HepG2 (cell line): ENCODE results near the gene ABTB2. TPM values are rescaled to one million over a fixed set of nuclear protein-coding genes. Genes with fewer than 3 reads are reported as not detected.
A peak's percentile ranks its signal among the peaks of the same experiment; 100 is the strongest.

Experiments
- GATAD1 ChIP-seq: IDR thresholded peaks from 2 replicates; pipeline ENCODE4 v1.6.1; 2016; ENCODE audit warnings: missing genetic modification reagents, missing compliant biosample characterization
- HNRNPH1 ChIP-seq: fragments of 200-400 bp; formaldehyde crosslinking; optimal IDR thresholded peaks from 2 replicates; pipeline ENCODE3; 2017; ENCODE audit warnings: mild to moderate bottlenecking, low read depth, low read length
- JUN ChIP-seq: sonication (generic); formaldehyde crosslinking; IDR thresholded peaks from 2 replicates; pipeline ENCODE4 v1.4.0; 2020; ENCODE audit warnings: mild to moderate bottlenecking, missing genetic modification reagents
- MAF1 ChIP-seq: sonication (generic); formaldehyde crosslinking; IDR thresholded peaks from 2 replicates; pipeline ENCODE4 v1.5.0; 2020; ENCODE audit warnings: missing genetic modification reagents, borderline replicate concordance
- NFIB ChIP-seq: sonication (generic); formaldehyde crosslinking; IDR thresholded peaks from 2 replicates; pipeline ENCODE4 v1.9.0; 2021; ENCODE audit warnings: missing genetic modification reagents, mild to moderate bottlenecking, borderline replicate concordance
- NFYC ChIP-seq: IDR thresholded peaks from 2 replicates; pipeline ENCODE4 v1.6.1; 2016; ENCODE audit warnings: missing genetic modification reagents, missing compliant biosample characterization
- POLR2A ChIP-seq, 2 experiments: IDR thresholded peaks; 2 replicates each; pipeline ENCODE4 v1.6.1; 2011; ENCODE audit warnings: low read depth in 2 of 2, low read length in 2 of 2, mild to moderate bottlenecking in 1 of 2, moderate library complexity in 1 of 2; ENCODE audit not compliant: insufficient read depth in 1 of 2
- RFX3 ChIP-seq: IDR thresholded peaks from 2 replicates; pipeline ENCODE4 v1.6.1; 2016; ENCODE audit warnings: missing biosample characterization, missing genetic modification reagents
- SP140L ChIP-seq: sonication (generic); formaldehyde crosslinking; IDR thresholded peaks from 2 replicates; pipeline ENCODE4 v1.4.0; 2020; ENCODE audit warnings: missing genetic modification reagents, borderline replicate concordance
- TEAD2 ChIP-seq: sonication (generic); formaldehyde crosslinking; IDR thresholded peaks from 2 replicates; pipeline ENCODE4 v1.9.0; 2021; ENCODE audit warnings: missing genetic modification reagents
- USF2 ChIP-seq, 2 experiments: sonication (generic) in 1 of 2; formaldehyde crosslinking in 1 of 2; IDR thresholded peaks; 2 replicates each; pipeline versions ENCODE4 v1.5.1 to v1.6.1; 2011 to 2020; ENCODE audit warnings: borderline replicate concordance in 1 of 2, low read depth in 1 of 2, low read length in 1 of 2, mild to moderate bottlenecking in 1 of 2, missing genetic modification reagents in 1 of 2, moderate library complexity in 1 of 2
- ZFP36L1 ChIP-seq: sonication (generic); formaldehyde crosslinking; IDR thresholded peaks from 2 replicates; pipeline ENCODE4 v1.8.0; 2022; ENCODE audit warnings: mild to moderate bottlenecking, missing genetic modification reagents, moderate library complexity
- ZKSCAN5 ChIP-seq: sonication (generic); formaldehyde crosslinking; IDR thresholded peaks from 2 replicates; pipeline ENCODE4 v1.5.1; 2020; ENCODE audit warnings: mild to moderate bottlenecking, missing genetic modification reagents
- ZMYM2 ChIP-seq: sonication (generic); formaldehyde crosslinking; IDR thresholded peaks from 2 replicates; pipeline ENCODE4 v1.8.0; 2022; ENCODE audit warnings: mild to moderate bottlenecking, missing genetic modification reagents
- ZNF20 ChIP-seq: sonication (generic); formaldehyde crosslinking; IDR thresholded peaks from 2 replicates; pipeline ENCODE4 v1.4.0; 2020; ENCODE audit warnings: mild to moderate bottlenecking, moderate library complexity, missing genetic modification reagents
- ZNF274 ChIP-seq: sonication (generic); formaldehyde crosslinking; IDR thresholded peaks from 2 replicates; pipeline ENCODE4 v1.5.1; 2020; ENCODE audit warnings: mild to moderate bottlenecking, missing genetic modification reagents
- ZNF333 ChIP-seq: sonication (generic); formaldehyde crosslinking; IDR thresholded peaks from 2 replicates; pipeline ENCODE4 v1.4.0; 2020; ENCODE audit warnings: mild to moderate bottlenecking, missing genetic modification reagents, borderline replicate concordance
- ZNF569 ChIP-seq: sonication (generic); formaldehyde crosslinking; IDR thresholded peaks from 2 replicates; pipeline ENCODE4 v1.5.0; 2020; ENCODE audit warnings: mild to moderate bottlenecking, missing genetic modification reagents, moderate library complexity, borderline replicate concordance
- ZNF609 ChIP-seq: sonication (generic); formaldehyde crosslinking; IDR thresholded peaks from 2 replicates; pipeline ENCODE4 v1.4.0; 2020; ENCODE audit warnings: mild to moderate bottlenecking, missing genetic modification reagents, borderline replicate concordance
- ZNF766 ChIP-seq: sonication (generic); formaldehyde crosslinking; IDR thresholded peaks from 2 replicates; pipeline ENCODE4 v1.5.0; 2020; ENCODE audit warnings: missing genetic modification reagents, borderline replicate concordance
- polyA plus RNA-seq, 8 experiments: library from polyadenylated mRNA; depleted of rRNA in 3 of 8; stranded (reverse) in 7 of 8; unstranded in 1 of 8; fragments of >200 nt; fragmentation: Illumina TruSeq in 4 of 8; extraction: Trizol in 4 of 8; gene quantifications; 2 replicates each; pipeline versions ENCODE4 v1.2.1 to v1.2.3, GENCODE V29; 2011 to 2016; ENCODE audit warnings: low read depth in 4 of 8, missing spikeins in 1 of 8, mixed read lengths in 1 of 8; ENCODE audit not compliant: insufficient read depth in 1 of 8
- total RNA-seq, 5 experiments: library from RNA; depleted of rRNA; stranded (reverse); fragments of >200 nt; fragmentation: Illumina TruSeq; extraction: Trizol; gene quantifications; 2 replicates each; pipeline ENCODE4 v1.2.3, GENCODE V29; 2016; ENCODE audit warnings: low read depth in 1 of 5
- TF ChIP-seq, protein P1 (sequence below): sonication (generic); formaldehyde crosslinking; IDR thresholded peaks from 2 replicates; pipeline ENCODE4 v1.4.0; 2020; ENCODE audit warnings: missing genetic modification reagents, borderline replicate concordance

Gene ABTB2
- total and polyA plus RNA-seq, 2 of the 13 experiments (the other 11 are each of a cell fraction or from before 2014, with no cell fraction given): 5.1 to 15.4 TPM

GRCh38 chr11:34344768-34345539, 12.9 kb downstream of the ABTB2 start (continued):
- TF ChIP-seq TEAD2: no peak
- TF ChIP-seq ZNF569 (CRISPR knock-in tag): no peak
- peak; percentile 37; the same call in 1 of the 2 replicates for TF ChIP-seq ZMYM2 (CRISPR knock-in tag)
- no peak; the same call in 1 of the 2 replicates for TF ChIP-seq JUN (CRISPR knock-in tag)
- no peak for TF ChIP-seq ZNF766
- 0 out of 2 replicates have a peak, but pooled peaks have one; percentile 28 for TF ChIP-seq GATAD1 (CRISPR knock-in tag)
- no peak for TF ChIP-seq HNRNPH1
- TF ChIP-seq ZNF609 (CRISPR knock-in tag): peak; percentile 92
- no peak for TF ChIP-seq MAF1 (CRISPR knock-in tag)
- TF ChIP-seq ZNF333 (CRISPR knock-in tag): 0 out of 2 replicates have a peak, but pooled peaks have one; percentile 41
- no peak for TF ChIP-seq POLR2A (IDR thresholded peaks at IDR 0.05; ENCODE audit: insufficient read depth in 1 of 2, low read depth in 2 of 2, low read length in 2 of 2)
- no peak for TF ChIP-seq ZNF20 (CRISPR knock-in tag)
- TF ChIP-seq ZNF274 (CRISPR knock-in tag): no peak
- no peak for TF ChIP-seq ZFP36L1 (CRISPR knock-in tag)
- no peak for TF ChIP-seq ZKSCAN5 (CRISPR knock-in tag)
- TF ChIP-seq NFIB (CRISPR knock-in tag): no peak
- TF ChIP-seq RFX3 (CRISPR knock-in tag): no peak
- no peak for TF ChIP-seq NFYC (CRISPR knock-in tag)
- TF ChIP-seq SP140L (CRISPR knock-in tag): peak; percentile 66; the same call in 1 of the 2 replicates
- no peak for TF ChIP-seq USF2 (IDR thresholded peaks at IDR 0.05; ENCODE audit: low read depth, low read length)
- TF ChIP-seq USF2 (CRISPR knock-in tag; IDR thresholded peaks at IDR 0.05; ENCODE audit: borderline replicate concordance): no peak
- TF ChIP-seq, protein P1, sequence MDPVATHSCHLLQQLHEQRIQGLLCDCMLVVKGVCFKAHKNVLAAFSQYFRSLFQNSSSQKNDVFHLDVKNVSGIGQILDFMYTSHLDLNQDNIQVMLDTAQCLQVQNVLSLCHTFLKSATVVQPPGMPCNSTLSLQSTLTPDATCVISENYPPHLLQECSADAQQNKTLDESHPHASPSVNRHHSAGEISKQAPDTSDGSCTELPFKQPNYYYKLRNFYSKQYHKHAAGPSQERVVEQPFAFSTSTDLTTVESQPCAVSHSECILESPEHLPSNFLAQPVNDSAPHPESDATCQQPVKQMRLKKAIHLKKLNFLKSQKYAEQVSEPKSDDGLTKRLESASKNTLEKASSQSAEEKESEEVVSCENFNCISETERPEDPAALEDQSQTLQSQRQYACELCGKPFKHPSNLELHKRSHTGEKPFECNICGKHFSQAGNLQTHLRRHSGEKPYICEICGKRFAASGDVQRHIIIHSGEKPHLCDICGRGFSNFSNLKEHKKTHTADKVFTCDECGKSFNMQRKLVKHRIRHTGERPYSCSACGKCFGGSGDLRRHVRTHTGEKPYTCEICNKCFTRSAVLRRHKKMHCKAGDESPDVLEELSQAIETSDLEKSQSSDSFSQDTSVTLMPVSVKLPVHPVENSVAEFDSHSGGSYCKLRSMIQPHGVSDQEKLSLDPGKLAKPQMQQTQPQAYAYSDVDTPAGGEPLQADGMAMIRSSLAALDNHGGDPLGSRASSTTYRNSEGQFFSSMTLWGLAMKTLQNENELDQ (CRISPR knock-in tag): no peak
